Endodermal cell (in vitro differentiated cells): ENCODE data around the gene OSER1. TPM values are rescaled to one million over a fixed set of nuclear protein-coding genes. Genes with fewer than 3 reads are reported as not detected.

Experiments
- DNase-seq: peaks from one replicate; pipeline ENCODE4 v3.0.0-alpha.2; 2017
- H3K27ac ChIP-seq: 2 replicates; pipeline ENCODE4 v1.5.1; 2013; ENCODE audit warnings: mild to moderate bottlenecking, low read depth, low read length, moderate library complexity
- H3K27me3 ChIP-seq: 2 replicates; pipeline ENCODE4 v1.6.1; 2013; ENCODE audit warnings: mild to moderate bottlenecking, low read length, moderate library complexity; ENCODE audit not compliant: insufficient read depth, control insufficient read depth, poor library complexity, severe bottlenecking
- H3K36me3 ChIP-seq: 2 replicates; pipeline ENCODE4 v1.7.0; 2013; ENCODE audit warnings: mild to moderate bottlenecking, low read length, moderate library complexity; ENCODE audit not compliant: control insufficient read depth, insufficient read depth
- H3K4me1 ChIP-seq: one replicate; pipeline ENCODE4 v1.7.0; 2013; ENCODE audit warnings: low read length; ENCODE audit not compliant: control insufficient read depth, insufficient read depth
- H3K4me3 ChIP-seq: 2 replicates; pipeline ENCODE4 v1.5.1; 2013; ENCODE audit warnings: mild to moderate bottlenecking, low read length, moderate library complexity
- H3K9ac ChIP-seq: 2 replicates; pipeline ENCODE4 v1.6.1; 2013; ENCODE audit warnings: mild to moderate bottlenecking, low read length, moderate library complexity; ENCODE audit not compliant: poor library complexity, severe bottlenecking; ENCODE audit errors: extremely low read depth
- H3K9me3 ChIP-seq: 2 replicates; pipeline ENCODE4 v1.6.1; 2013; ENCODE audit warnings: mild to moderate bottlenecking, low read length, moderate library complexity; ENCODE audit not compliant: control insufficient read depth
- H3K27ac Mint-ChIP-seq: 2 replicates; pipeline ENCODE4 v1.8.0; 2020; ENCODE audit warnings: mixed read lengths
- H3K27me3 Mint-ChIP-seq: 2 replicates; pipeline ENCODE4 v1.8.0; 2021; ENCODE audit warnings: mild to moderate bottlenecking, mixed read lengths; ENCODE audit not compliant: insufficient read depth
- H3K36me3 Mint-ChIP-seq: 2 replicates; pipeline ENCODE4 v1.8.0; 2020; ENCODE audit warnings: low read depth, mixed read lengths
- H3K4me1 Mint-ChIP-seq: 2 replicates; pipeline ENCODE4 v1.8.0; 2020; ENCODE audit warnings: mixed read lengths
- H3K4me3 Mint-ChIP-seq: 2 replicates; pipeline ENCODE4 v1.8.0; 2020; ENCODE audit warnings: mild to moderate bottlenecking, moderate library complexity, mixed read lengths
- H3K9me3 Mint-ChIP-seq: 2 replicates; pipeline ENCODE4 v1.8.0; 2020; ENCODE audit warnings: mild to moderate bottlenecking, mixed read lengths
- CTCF ChIP-seq: fragments of 200-600 bp; sonication (generic); conservative IDR thresholded peaks from 2 replicates; pipeline ENCODE4 v1.5.0; 2021; ENCODE audit warnings: antibody characterized with exemption, mild to moderate bottlenecking
- WGBS, 2 experiments: methylation state at CpG; one replicate each; pipeline versions ENCODE4 v1.1.5 to v1.1.7; 2013; ENCODE audit warnings: missing lambda C conversion rate in 2 of 2, mixed read lengths in 1 of 2; ENCODE audit not compliant: insufficient coverage in 1 of 2, insufficient read length in 1 of 2; 5-methylcytosine and 5-hydroxymethylcytosine counted together
- total RNA-seq, 2 donors: library from RNA; stranded (reverse); fragmentation: NEBNext Ultra II Directional in 1 of 2; extraction: Animal tissue kit (Norgen Biotek cat#: 25700) in 1 of 2; gene quantifications; 2 replicates in 1 of 2; 3 replicates in 1 of 2; pipeline ENCODE4 v1.2.1, GENCODE V29; 2021

Gene OSER1
- total RNA-seq, 2 donors from 2014 or later = 34.2 to 38.7 TPM

GRCh38 chr20:44173116-44173515 lies 37.5 kb downstream of the OSER1 start:
- no peak overlapping the region for H3K27ac Mint-ChIP-seq
- TF ChIP-seq CTCF = no peak
- no peaks in the 10 kb centered on the region for H3K9me3 ChIP-seq
- no peak overlapping the region for H3K27ac ChIP-seq
- no peak overlapping the region for H3K9ac ChIP-seq
- no peak overlapping the region for H3K4me3 Mint-ChIP-seq
- WGBS, 2 experiments = 88 to 91% methylated on average over 4 to 5 of the region's 5 CpGs
- H3K36me3 ChIP-seq = no peaks in the 10 kb centered on the region
- no peaks in the 10 kb centered on the region for H3K36me3 Mint-ChIP-seq
- H3K27me3 ChIP-seq = no peaks in the 10 kb centered on the region
- no peaks in the 10 kb centered on the region for H3K4me1 ChIP-seq
- H3K27me3 Mint-ChIP-seq = peaks cover 4% of the 10 kb centered on the region
- no peak overlapping the region for H3K4me3 ChIP-seq
- DNase-seq = no peak
- no peaks in the 10 kb centered on the region for H3K4me1 Mint-ChIP-seq
- peaks cover 2% of the 10 kb centered on the region for H3K9me3 Mint-ChIP-seq

GRCh38 chr20:44172572-44172950 lies 38.0 kb downstream of the OSER1 start:
- Mint-ChIP-seq H3K27ac (no peak overlapping the region), H3K27me3 (peaks cover 4% of the 10 kb centered on the region), H3K36me3 (no peaks in the 10 kb centered on the region)

DNA sequence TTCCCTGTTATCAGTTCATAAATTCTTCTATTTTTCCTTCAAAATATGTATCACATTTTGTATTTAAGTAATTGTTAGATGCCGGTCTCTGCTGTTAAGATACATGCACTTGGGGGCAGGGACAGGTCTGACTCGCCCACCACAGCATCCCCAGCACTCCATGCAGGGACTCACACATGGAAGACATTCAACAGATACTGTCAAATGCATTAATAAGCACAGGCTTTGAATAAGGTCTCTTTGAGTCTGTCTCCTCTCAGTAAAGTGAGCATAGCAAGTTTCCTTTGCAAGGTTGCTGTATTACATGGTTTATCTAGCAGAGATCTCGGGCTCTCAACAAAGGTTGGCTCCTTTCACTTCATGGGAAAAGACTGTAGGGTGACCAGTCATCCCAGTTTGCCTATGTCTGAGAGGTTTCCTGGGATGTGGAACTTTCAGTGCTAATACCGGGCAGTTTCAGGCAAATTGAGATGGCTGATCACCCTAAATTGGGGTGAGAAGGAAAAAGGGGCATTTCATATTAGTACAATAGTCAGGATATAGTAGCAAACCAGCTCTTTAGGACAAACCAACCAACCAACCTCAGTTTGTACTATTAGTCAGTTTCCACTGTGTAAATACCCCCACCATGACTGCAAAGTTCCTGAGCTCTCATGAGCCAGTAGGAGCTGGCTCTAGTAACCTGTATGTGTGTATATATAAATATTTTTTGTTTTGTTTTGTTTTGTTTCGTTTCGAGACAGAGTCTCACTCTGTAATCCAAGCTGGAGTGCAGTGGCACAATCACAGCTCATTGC lies 38.6 kb downstream of the OSER1 start:
- Histone ChIP-seq H3K4me3 (no peak overlapping the region), H3K9me3 (no peaks in the 10 kb centered on the region), H3K36me3 (no peaks in the 10 kb centered on the region), H3K27ac (no peak overlapping the region), H3K4me1 (no peaks in the 10 kb centered on the region), H3K27me3 (no peaks in the 10 kb centered on the region), H3K9ac (no peak overlapping the region)
- Mint-ChIP-seq H3K27ac (no peak overlapping the region), H3K4me3 (no peak overlapping the region), H3K9me3 (peaks cover 2% of the 10 kb centered on the region), H3K36me3 (no peaks in the 10 kb centered on the region), H3K4me1 (no peaks in the 10 kb centered on the region), H3K27me3 (peaks cover 4% of the 10 kb centered on the region)
- no peak for TF ChIP-seq CTCF
- 83 to 89% methylated on average over 3 to 6 of the region's 6 CpGs for WGBS, 2 experiments
- no peak for DNase-seq

More at GRCh38 chr20:44172572-44172950, 38.0 kb downstream of the OSER1 start:
- no peak for TF ChIP-seq CTCF
- Histone ChIP-seq H3K27ac (no peak overlapping the region), H3K9me3 (no peaks in the 10 kb centered on the region), H3K36me3 (no peaks in the 10 kb centered on the region), H3K27me3 (no peaks in the 10 kb centered on the region), H3K4me3 (no peak overlapping the region), H3K9ac (no peak overlapping the region), H3K4me1 (no peaks in the 10 kb centered on the region)
- Mint-ChIP-seq H3K4me3 (no peak overlapping the region), H3K4me1 (no peaks in the 10 kb centered on the region), H3K9me3 (peaks cover 2% of the 10 kb centered on the region)
- DNase-seq = no peak
- 100% methylated on average over 1 to 2 of the region's 2 CpGs for WGBS, 2 experiments
